ENCODE measurements around the gene CCND2. TPM values are rescaled to one million over a fixed set of nuclear protein-coding genes. Genes with fewer than 3 reads are reported as not detected.

The CCND2 gene
- total RNA-seq, 1 donor from 2014 or later = 268 TPM

DNA sequence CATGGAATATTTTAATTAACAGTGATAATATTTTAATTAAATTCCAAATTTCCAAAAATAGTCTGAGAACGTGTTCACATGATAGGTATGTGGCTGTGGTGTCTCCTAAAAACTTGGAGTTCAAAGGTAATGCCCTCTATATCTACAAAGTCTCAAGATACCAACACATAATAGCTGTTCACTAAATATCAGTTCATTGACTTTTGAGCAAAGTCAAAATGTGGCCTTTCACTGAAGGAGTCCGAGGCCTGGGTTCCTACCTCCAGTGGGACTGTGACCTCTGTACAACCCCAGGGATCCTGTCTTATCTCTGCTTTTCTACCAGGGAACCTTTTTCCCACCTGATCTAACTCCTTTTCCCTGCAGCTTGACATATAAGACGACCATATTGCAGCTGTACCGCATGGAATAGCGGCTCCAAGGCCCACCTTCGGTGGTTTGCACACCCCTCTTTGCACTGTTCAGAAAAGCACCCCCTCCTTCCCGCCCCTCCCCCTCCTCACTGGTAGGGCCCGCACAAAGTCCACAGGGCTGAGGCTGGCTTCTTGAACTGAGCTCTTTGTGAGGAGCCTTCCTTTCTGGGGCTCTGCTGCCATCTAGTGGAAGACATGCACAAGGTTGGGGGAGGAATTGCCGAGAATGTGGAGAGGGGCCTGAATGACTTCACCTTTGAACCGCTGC lies 3.1 kb downstream of the CCND2 start:
- peak; percentile 99 for DNase-seq

DNA sequence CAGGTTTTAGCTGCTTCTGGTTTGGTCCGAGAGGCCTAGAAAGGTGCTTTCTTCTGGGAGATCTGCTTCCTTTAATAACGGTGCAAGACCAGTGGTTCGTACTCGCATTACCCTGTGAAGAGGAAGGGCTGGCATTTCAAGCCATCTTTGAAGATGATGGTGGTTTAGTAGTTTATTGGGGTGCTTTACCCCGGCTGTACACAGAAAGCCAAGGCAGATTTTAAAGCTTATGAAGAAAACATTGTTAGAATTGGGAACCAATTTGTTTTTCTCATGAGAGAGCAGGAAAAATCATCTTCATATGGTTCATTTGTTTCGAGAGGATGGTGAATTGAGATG lies 3.6 kb downstream of the CCND2 start:
- no peak for DNase-seq

DNA sequence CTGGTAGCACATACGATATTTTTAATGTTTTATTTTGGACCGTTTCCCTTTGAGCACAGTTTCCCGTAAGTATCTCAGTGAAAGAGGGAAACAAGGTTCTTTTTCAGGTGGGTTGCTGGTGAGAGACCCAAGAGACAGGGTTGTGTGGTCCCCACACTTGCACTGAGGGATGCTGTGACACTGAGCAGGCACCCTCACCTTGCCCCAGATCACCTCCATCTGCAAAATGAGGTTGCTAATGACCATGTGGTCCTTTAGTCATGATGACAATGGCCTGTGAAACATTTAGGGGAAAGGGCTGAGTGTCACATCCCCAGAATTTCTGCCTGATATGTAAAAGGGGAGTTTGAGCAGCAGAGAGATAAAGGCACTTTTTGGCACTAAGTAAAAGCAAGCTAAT lies 4.3 kb downstream of the CCND2 start:
- DNase-seq = no peak

DNA sequence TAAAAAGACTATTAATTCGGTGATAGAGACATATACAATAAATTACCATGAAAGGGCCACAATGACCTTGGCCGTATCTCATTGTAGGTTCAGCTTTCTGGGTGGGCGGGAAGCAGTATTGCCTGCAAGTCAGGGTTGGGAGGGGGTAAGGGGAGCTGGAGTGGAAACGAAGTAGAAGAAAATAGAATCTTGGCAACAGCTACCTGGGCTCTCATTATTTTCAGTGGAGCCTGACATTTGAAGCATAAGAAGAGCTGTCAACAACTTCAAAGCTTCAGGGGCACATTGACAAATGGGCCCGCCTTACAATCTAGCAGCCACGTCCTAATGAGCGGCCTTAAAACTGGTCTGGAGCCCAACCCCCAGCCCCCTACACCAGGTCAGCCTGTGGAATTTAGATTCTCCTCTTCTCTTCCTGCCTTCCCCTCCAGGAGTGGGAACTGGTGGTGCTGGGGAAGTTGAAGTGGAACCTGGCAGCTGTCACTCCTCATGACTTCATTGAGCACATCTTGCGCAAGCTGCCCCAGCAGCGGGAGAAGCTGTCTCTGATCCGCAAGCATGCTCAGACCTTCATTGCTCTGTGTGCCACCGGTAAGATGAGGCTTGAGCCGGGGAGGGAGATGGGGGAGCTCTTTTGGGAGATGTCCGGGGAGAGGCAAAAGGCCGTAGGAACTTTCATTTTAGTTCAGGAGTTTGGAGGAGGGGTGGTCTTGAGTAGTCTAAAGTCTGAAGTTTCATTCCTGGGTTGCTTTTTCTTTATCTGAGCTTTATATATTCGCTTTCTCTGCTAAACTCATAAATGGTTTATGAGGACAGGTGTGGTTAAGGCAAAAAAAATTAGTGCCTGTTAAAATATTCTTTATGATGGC lies 5.0 kb downstream of the CCND2 start:
- DNase-seq = peak; percentile 65

DNA sequence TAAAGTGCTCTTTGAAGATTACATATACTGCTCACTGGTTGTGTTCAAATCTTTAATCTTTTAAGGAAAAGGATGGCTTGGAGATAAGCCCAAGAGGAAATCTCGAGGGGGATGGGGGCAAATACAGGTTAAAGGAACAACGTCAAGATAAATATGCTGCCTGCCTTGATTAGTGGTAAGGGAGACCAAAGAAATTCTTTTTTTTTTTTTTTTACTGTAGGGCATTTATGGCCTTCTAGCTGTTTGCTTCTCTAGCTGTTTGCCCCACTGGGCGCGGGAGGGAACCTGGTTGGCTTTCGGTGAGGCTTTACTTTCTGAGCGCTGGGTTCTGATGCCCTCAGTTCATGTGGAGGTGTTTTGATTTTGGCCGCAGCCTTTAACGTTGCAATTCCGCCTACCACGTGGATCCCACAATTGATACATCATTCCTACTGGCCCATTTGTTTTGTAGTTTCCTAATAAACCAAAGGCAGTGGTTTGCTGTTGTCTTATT lies 5.7 kb downstream of the CCND2 start:
- DNase-seq = peak; percentile 2

DNA sequence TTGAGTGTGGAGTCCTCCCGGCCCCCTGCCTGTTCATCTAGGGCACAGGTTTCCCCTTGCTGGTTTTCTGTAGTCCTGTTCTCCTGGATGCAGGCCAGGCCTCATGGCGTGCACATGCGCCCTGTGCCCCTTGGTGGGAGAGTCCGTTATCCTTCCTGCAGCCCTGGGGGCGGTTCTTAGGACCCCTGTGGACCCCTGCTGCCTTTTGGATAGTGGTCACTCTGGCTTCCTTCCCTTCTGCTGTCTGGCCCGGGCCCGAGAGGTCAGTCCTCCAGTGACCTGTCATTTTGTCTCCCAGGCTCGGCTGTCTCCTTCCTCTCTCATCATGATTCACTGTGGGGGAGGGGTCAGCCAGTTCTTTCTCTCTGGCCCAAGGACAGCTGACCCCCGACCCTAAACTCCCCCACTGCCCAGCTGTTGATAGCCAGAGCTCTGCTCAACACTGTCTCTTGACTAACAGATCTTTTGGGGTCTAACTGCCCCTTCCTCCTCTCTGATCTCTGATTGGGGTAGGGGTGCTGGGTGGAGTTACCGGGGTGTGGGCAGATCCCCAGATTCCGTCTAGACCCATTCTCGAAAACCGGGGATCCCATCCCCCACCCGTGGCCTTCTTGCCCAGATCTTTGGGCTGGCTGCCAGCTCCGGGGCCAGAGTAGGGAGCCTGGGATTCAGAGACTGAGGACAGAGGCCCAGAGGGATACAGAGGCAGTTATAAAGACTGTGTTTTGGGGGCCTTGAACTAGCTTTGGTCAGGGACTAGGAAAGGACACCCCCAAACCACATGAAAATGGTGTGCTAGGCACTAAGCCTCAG lies 7.0 kb downstream of the CCND2 start:
- peak; percentile 62 for DNase-seq

DNA sequence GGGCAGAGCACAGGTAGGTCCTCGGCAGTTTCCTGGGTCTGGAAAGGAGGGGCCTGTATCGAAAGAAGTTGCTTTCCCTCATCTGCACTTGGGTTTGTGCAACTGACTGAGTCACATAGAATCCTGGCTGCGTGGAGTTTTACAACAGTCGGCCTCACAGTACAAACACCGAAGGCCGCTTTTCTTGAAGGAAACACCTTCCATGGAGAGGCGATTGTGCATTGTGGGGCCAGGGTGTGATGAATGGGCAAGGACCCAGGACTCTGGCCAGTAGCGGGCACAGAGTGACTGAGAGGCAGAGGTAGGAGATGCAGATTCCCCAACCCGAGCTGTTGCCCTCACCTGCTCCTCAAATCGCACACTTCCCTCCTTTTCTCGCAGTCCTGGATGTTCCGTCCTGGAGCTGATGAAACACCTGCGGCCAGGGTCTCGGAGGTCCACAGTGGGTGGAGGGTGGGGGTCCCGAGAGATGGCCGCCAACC lies 7.7 kb downstream of the CCND2 start:
- DNase-seq = no peak

DNA sequence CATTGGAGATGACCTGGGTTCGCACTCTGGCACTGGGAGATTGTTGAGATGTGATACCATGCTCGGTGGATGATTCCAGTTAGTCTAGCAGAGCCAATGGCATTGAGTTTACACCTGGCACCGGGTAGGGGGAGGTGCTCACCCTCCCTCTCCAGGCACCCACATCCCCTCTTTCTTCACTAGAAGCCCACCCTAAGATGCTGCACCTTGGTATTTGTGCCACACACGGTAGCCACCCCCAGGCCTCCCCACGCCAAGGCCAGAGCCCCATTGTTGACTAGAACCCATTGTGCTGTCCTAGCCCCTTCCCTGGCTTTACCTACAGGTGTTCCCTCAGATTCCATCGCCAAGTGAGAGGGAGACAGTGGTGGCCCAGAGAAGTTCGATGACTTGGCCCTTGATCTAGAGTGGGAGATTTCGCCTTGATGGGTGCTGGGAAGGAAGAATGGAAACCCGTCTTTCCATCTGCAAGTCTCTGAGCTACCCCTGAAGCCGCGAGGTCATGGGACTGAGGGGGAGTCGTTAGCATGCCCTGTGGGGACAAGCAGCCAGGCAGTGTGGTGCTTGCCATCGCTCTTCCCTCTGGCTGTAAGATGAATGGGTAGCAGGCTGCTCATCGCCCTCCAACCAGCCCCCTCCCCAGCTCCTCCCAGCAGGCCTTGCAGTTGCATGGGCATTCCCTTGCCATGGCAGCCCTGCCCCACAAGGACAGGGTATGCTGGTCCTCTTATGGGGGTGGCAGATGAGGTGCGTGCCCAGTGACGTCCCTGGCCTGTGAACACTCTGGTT lies 8.7 kb downstream of the CCND2 start:
- no peak for DNase-seq

DNA sequence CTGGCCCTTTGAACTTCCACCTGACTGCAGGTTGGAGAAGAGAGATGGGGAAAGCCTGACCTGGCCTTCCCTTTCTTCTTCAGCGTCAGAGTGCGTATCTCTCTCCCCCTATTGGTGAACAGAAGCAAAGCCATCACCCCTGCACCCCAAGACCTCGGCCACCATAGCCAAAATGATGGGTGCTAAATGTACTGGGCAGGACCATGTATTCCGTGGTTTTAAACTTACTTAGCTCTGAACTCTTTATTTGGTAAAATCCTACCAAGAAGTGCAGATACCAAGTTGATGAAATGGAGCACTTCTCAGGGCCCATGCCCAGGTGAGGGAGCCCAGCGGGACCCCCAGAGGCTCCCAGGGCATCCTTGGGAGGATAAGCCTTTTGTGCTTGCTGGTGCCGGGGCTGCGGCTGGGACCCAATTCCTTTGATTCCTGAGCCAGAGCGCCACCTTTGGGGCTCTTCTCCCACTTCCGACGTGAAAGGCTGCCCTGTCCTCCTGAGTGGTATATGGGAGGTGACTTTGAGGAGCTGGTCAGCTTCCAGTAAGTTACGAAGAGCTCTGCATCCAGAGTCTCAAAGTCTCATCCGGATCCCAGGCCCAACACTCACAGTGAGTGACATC lies 9.4 kb downstream of the CCND2 start:
- DNase-seq = no peak

DNA sequence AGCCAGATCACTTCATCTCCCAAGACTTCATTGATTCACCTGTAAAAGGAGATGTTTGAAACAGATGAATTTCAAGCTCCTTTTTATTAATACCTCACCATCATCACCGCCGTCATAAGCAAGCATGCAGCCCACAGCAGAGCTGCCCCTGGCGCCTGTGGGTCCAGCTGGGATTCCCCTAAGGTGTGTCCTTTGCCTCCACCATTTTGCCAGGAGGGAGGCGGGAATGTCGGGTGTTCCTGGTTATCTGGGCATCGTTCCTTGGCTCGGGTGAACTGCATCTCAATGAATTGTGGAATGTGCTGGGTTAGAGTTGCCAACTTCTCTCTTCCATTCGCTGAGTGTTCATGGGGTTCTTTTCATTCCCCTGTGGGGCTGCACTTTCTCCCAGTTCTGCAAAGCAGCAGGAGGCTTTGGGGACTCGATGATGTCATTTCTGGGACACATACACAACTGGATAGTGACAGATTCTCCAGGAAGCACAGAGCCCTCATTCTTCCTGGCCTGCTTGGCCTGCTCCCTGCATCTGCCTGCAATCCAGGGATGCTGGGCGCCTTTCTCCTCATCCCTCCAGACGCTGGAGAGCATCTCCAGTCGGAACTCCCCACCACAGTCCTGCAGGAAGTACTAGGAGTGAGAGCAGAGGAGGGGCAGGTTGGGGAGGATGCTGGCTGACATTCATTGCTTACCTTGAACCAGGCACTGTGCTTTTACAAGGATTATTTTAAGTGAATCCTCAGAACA lies 10.1 kb downstream of the CCND2 start:
- no peak for DNase-seq

DNA sequence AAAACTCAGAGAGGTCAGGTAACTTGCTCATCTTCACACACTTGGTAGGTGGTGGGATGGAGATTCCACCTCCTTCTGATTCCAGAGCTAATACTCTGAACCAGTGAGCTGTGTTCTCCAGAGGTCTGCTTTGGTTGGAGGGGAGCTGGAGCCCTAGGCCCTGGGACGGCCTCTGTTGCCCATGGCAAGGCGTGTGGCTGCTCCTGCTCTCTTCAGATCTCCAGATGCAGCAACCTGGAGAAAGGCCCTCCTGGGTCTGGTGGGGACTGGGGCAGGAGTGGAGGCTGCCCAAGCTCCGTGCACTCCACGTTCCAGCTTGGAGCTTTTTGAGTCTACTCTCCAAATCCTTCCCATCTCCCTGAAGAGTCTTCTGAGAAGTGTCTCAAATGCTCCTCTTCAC lies 10.7 kb downstream of the CCND2 start:
- DNase-seq = no peak

DNA sequence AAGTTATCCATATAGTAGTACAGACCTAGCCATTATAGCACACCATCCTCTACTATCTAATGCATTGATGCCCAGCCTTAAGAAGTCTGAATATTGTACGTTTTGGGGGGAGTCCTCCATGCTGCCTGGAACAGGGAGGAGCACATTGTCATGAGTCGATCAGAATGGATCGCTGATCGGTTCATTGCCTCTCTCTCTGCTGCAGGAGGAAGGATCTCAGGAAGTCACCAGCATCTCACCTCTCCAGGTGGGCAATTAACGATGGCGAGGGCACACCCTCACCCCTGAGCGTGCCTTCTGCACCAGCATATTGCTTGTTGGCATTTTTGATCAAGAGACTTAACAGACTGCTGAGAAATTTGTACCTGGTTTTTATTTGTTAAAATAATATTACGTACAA lies 11.5 kb downstream of the CCND2 start:
- no peak for DNase-seq

DNA sequence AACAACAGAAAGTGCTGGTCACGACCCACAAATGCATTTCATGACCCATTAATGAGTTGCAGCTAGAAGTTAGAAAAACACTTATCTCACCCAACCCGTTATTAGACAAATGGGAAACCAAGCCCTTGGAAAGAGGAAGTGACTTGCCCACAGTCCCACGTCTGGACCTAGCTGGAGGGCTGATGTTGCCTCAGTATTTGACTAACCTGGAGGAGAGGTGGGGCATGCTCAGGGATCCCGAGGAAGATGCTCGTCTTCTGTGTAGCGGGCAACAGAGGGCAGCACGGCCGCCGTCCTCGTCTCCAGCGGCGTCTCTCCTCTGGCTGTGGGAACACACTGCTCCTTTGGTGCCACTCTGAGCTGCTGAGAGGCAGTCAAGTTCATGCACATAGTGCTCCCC lies 12.7 kb downstream of the CCND2 start:
- no peak for DNase-seq

DNA sequence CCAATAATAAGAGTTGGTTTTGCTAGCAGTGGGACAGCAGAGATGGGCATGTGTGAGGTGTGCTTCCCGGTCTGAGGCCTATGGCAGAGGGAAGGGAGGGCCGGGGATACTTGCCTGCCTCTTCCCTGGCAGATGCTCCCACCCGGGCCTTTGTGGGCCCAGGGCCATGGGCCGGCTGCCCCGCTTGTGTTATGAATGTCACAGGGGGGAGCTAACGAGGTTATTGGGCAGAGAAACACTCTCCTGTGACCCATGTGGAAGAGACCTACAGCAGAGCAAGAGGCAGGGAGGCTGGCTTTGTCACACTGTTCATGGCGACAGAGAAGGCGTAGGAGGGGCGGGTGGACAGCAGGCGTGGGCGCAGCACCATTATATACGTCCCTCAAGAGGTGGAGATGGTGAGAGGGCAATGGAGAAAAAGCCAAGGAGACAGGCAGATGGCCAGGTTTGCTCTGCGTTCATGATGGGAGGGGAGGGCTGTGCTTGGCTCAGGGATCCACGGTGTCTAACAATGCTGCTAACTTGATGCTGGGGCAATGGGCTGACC lies 13.3 kb downstream of the CCND2 start:
- no peak for DNase-seq

DNA sequence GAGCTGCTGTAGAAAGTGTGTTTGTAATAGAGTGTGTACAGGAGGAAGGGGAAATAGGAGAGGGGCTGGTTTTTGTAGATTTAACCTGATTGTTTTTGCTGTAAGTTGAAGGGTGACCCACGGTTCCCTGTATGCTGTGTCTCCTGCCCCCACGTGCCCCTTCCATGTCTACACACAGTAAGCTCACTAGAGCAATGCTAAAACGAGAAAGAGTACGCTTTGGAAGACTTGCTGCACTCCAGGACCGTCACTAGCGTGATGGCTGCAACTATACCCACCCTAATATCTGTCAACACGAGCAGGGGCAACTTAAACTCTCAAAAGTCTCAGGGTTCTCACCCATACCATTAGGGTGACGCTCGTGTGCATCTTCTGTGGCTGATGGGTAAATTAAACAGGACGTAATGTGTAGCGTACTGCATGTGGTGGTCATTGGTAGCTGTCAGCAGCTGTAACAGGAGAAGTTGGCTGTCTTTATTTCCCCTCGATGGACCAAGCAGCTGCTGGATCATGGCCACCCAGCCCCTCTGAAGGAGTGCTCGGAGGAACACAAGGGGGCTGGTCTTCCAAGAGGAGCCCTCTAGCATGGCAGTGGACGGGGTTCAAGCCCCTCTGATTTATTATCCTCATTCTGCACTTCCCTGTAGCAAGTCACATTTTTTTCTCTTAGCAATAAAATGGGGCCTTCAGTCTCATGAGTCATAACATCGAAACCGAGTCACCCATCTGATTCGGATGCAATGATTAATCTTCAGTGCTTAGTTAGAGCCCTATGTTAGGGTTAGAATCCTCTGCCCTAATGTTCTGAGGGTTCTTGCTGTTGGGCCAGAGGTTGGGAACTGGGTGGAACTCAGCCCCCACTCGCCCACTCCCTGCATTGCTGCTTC lies 14.0 kb downstream of the CCND2 start:
- peak; percentile 75 for DNase-seq

DNA sequence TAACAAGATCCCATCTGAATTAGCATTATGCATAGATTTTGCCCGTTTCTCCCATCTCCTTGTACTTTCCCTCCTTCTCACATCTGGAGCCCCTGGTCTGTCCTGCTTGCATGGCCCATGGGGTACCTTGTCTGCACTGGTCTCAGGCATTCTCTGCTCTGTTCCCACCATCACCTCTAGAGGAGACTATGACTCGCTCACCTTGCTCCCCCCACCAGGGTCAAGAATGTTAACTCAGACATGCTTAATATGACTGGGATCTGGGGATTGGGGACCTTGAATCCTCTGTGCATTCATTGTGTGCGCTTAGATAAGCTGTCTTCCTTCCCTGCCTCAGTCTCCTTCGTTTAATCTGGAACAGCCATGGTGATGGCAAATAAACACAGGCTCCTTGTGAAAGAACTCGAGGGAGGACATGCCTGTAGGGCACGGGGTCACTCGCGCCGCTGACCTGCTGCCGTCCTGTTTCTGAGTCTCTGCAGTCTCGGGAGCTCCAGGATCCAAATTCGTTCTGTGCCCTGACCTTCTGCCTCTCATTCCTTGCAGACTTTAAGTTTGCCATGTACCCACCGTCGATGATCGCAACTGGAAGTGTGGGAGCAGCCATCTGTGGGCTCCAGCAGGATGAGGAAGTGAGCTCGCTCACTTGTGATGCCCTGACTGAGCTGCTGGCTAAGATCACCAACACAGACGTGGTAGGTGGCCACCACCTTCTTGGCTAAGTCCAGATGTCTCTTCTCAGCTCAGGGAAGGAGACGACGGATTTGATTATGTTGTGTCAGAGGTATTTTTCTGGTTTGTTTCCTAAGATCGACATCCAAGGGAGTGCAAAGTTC lies 15.0 kb downstream of the CCND2 start:
- no peak for DNase-seq

DNA sequence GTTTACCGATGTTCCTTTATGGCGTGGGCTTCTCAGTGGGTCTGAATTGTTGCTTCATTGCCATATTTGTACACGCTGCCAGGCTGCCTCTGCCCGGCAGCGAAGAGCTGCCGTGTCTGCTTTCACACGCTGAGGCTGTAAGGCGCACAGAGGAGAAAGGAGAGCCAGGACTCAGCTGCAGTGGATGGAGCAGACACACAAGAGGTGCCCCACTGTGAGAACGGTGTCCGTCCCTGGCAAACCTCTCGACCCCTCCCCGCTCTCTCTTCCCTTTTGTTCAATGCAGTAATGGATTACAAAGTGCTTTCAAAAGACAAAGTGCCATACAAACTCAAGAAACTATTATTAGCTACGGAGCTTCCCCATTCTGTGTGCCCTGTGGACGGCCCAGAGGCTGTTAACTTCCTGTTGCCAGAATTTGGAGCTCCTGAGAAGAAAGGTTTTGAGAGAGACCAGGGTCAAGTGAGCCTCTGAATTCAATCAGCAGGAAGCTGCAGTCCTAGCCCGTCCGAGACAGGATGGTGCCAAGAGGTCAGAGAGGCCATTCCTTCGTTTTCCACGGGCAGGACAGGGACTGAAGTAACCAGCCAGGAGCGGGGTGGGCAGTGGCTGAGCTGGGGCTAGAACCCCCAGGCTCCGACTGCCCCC lies 15.8 kb downstream of the CCND2 start:
- no peak for DNase-seq
